DMS53 (cell line): ENCODE results near the gene CCDC13.
A peak's percentile ranks its signal among the peaks of the same experiment; 100 is the strongest.

ENCODE experiments used
- DNase-seq: peaks from one replicate; lab custom pipeline; 2025; lab: John Stamatoyannopoulos, UW

CCDC13 gene

GRCh38 chr3:42733501-42734262 is 39.4 kb downstream of the CCDC13 start:
- DNase-seq: peak; percentile 59

- peak; percentile 2 for DNase-seq
Measured at GRCh38 chr3:42732829-42733459, 40.1 kb downstream of the CCDC13 start.

- DNase-seq: no peak
Measured at GRCh38 chr3:42732196-42732828, 40.7 kb downstream of the CCDC13 start.

GRCh38 chr3:42731476-42732195 is 41.4 kb downstream of the CCDC13 start:
- no peak for DNase-seq

- no peak for DNase-seq
Measured at GRCh38 chr3:42730706-42731420, 42.2 kb downstream of the CCDC13 start.

- no peak for DNase-seq
Measured at GRCh38 chr3:42730294-42730693, 42.8 kb downstream of the CCDC13 start.

- no peak for DNase-seq
Measured at GRCh38 chr3:42729404-42730145, 43.5 kb downstream of the CCDC13 start.

GRCh38 chr3:42728668-42729364 is 44.2 kb downstream of the CCDC13 start:
- DNase-seq: no peak

- DNase-seq: no peak
Measured at GRCh38 chr3:42728056-42728455, 45.0 kb downstream of the CCDC13 start.

- DNase-seq: no peak
Measured at GRCh38 chr3:42725454-42725853, 47.6 kb downstream of the CCDC13 start.

GRCh38 chr3:42723219-42723618 is 49.8 kb downstream of the CCDC13 start:
- DNase-seq: no peak
